Ramos (cell line): Measurements from ENCODE around the gene UBE2G1.
"Not testable (repeated sequence)": the region's sequence is repeated elsewhere in the genome, so short reads cannot be mapped to it uniquely, and the experiment has no call there.

Source experiments
- in situ Hi-C: fragments of 300-500 bp; cut with MboI; formaldehyde crosslinking; loops from one replicate; pipeline ENCODE4 v1.14.3; 2022; ENCODE audit warnings: low sequenced_read_pairs; ENCODE audit not compliant: unreplicated experiment

The UBE2G1 gene

DNA sequence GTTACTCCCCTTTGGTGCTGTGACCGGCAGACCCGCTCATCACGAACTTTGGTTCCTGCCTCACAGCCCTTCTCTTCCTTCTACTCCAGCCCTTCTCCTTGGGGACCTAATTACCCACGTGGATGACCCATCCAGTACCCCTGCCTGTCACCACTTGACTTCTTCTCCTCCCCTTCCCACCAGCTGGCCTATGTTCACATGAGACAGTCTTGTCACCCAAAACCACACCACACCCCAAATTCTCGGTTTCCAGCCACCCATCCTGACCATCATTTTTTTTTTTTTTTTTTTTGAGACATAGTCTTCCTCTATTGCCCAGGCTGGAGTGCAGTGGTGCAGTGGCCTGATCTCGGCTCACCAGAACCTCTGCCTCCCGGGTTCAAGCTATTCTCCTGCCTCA, 10.8 kb upstream of the UBE2G1 start:
- in situ Hi-C loops: loop anchor here (25.0 kb wide), 2 partner anchors 415 to 665 kb away; partner anchors contain the start of genes ATP2A3 and HASPIN

DNA sequence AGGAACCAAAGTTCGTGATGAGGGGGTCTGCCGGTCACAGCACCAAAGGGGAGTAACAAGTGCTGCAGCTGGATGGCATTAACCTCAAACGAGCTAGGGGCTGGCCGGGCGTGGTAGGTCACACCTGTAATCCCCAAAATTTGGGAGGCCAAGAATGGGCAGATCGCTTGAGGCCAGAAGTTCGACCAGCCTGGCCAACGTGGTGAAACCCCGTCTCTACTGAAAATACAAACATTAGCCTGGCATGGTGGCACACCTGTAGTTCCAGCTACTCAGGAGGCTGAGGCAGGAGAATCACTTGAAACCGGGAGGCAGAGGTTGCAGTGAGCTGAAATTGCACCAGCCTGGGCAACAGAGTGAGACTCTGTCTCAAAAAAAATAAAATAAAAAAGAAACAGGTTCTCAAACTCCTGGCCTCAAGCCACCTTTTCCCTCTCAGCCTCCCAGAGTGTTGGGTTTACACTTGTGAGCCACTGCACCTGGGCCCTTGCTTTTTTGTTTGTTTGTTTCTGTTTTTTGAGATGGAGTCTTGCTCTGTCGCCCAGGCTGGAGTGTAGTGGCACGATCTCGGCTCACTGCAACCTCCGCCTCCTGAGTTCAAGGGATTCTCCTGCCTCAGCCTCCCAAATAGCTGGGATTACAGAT, 9.4 kb upstream of the UBE2G1 start:
- in situ Hi-C loops: loop anchor here (25.0 kb wide), 2 partner anchors 414 to 664 kb away; partner anchors contain the start of genes ATP2A3 and HASPIN

DNA sequence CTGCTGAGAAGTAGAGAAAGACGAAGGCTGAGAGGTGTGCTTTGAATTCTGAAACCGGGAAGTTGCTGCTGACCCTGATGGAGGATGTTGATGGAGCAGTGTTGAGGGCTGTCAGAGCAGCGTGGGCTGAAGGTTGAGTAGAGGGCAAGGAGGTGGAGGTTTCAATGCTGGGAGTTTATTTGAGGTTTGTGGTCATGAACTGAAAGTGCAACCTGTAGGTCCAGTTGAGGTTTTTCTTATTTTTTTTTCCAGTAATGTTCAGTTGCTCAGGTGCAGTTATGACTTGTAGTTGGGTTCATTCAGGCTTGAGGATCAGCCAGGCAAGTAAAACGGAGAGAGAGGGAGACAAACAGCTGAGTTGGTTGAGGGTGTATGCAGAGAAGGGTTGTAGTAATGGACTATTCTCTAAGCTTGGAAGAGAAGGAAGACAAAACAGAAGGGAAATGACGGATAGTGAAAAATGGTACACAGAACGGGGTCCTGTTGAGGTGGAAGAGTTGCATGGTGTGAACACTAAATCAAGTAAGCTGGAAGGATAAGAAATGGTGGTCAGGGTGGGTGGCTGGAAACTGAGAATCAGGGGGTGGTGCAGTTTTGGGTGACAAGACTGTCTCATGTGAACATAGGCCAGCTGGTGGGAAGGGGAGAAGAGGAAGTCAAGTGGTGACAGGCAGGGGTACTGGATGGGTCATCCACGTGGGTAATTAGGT, 8.7 kb upstream of the UBE2G1 start:
- in situ Hi-C loops: loop anchor here (25.0 kb wide), 2 partner anchors 413 to 663 kb away; partner anchors contain the start of genes ATP2A3 and HASPIN

DNA sequence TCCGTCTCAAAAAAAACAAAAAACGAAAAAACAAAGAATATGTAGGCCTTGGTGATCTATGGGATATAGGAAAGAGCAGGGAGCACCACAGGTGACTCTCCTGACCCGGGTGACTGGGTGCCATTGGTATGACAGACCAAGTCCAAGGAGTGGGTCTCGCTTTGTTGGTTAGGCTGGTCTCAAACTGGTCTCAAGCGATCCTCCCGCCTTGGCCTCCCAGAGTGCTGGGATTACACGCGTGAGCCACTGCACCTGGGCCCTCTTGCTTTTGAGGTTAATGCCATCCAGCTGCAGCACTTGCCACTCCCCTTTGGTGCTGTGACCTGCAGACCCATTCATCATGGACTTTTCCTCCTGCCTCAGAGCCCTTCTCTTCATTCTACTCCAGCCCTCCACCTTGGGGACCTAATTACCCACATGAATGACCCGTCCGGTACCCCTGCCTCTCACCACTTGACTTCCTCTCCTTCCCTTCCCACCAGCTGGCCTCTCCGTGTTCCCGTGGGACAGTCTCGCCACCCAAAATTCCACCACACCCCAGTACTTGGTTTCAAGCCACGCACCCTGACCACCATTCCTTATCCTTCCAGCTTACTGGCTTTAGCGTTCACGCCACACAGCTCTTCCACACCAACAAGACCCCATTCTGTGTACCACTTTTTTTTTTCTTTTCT, 3.2 kb upstream of the UBE2G1 start:
- in situ Hi-C loops: no loop called here

DNA sequence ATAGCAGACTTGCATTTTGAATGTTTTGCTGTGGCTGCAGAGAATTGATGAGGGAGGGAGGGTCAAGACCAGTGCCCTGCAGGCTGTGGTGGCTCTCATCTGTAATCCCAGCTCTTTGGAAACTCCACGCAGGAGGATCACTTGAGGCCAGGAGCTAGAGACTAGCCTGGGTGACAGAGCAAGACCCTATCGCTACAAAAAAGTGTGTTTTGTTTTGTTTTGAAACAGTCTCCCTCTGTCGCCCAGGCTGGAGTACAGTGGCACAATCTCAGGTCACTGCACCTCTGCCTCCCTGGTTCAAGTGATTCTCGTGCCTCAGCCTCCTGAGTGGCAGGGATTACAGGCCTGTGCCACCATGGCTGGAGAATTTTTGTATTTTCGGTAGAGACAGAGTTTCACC, 1.9 kb upstream of the UBE2G1 start:
- in situ Hi-C loops: no loop called here

DNA sequence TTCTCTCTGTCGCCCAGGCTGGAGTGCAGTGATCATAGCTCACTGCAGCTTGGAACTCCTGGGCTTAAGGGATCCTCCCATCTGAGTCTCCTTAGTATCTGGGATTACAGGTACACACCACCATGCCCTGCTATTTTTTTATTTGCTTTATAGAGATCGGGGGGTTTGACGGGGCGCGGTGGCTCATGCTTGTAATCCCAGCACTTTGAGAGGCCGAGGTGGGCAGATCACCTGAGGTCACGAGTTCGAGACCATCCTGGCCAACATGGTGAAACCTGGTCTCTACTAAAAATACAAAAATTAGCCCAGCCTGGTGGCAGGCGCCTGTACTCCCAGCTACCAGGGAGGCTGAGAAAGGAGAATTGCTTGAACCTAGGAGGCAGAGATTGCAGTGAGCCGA, 702 bp upstream of the UBE2G1 start:
- in situ Hi-C loops: not testable (repeated sequence)

DNA sequence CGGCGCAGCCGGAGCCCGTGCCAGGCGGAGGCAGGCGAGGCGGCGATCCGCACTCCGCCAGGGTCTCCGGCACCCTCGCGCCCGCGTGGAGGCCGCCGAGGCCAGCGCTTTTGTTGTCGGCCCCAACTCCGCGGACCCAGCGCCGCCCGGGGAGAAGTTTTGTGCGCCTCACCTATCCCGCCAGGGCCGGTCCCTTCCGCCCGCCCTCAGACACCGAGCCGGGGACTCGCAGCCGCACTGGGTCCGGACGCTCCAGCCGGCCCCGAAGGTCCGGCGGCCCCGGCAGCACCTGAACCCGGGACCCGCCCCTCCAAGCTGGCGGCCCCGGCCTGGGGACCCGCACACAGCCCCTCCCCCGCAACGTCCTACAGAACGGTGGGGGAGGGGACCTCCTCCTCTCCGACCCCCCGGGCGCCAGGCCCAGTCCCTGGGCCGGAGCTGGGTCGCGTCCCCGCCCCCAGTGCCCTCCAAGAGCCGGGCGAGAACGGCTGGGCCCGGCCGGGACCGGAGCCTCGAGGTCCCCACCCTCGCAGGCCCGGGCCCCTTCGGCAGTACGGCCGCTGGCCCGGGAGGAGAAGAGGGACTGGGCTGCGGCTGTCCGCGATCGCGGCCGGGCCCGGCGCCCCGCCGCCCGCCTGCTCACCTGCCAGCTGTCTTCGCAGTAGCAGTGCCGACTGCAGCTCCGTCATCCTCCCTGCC, 698 bp downstream of the UBE2G1 start:
- in situ Hi-C loops: no loop called here

DNA sequence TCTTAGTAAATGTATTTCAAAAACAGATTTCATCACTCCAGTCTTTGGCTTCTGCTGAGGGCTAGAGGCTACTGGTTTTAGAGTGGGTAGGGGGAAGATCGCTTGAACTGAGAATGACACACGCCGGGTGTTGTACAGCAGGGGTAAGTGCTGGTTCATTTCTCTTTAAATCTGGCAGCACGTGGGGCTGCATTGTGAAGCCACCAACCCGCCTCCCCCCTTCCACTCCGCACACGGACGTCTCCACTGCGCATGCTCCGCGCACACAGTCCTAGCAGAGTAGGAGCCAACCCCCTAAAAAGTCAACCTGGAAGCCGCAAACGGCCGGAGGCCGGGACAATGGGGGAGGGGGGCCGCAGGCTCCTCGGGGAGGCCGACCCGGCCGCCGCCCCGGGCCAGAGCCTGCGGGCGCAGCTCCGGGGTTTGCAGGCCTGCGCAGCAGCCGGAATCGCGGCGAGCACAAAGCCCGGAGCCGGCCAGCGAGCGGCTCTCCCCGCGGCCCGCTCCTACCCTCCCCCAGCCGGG, 1.3 kb downstream of the UBE2G1 start:
- in situ Hi-C loops: no loop called here

DNA sequence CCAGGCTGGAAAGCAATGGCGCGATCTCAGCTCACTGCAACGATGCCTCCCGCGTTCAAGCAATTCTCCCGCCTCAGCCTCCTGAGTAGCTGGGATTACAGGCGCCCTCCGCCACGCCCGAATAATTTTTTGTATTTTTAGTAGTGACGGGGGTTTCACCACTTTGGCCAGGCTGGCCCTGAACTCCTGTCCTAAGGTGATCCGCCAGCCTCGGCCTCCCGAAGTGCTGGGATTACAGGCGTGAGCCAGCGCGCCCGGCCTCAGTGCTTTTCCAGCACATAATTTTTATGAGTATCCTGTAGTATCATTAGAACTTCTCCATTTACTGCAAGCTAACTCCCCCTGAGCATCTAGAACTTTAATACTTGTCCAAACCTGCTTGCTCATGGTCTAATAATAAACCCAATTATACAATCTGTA, 1.8 kb downstream of the UBE2G1 start:
- in situ Hi-C loops: no loop called here

DNA sequence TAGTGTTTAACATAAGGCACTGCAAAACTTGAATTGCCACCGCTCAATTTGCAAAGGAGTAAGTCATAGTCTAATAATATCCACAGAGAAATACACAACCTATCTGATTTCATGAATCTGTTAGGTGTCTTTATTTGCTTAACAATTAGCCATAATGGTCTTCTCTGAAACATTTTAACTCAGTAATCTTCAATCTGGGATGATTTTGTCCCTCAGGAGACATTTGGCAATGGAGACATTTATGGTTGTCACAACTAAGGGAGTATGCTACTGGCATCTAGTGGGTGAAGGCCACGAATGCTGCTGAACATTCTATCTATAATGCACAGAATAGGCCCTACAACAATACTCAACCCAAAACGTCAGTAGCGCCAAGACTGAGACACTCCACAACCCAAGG, 4.3 kb downstream of the UBE2G1 start:
- in situ Hi-C loops: no loop called here

DNA sequence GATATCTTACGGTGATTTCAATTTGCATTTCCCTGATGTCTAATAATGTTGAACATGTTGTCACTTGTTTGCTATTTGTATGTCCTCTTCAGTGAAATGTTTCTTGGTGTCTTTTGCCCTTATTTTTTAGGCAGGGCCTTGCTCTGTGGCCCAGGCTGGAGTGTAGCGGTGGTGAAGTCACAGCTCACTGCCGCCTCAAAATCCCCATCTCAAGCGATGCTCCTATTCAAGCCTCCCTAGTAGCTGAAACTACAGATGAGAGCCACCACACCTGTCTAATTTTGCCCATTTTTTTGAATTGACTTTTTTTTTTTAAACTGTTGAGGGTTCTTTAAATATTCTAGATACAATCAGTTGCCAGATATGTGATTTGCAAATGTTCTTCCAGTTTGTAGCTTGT, 8.3 kb downstream of the UBE2G1 start:
- in situ Hi-C loops: no loop called here

DNA sequence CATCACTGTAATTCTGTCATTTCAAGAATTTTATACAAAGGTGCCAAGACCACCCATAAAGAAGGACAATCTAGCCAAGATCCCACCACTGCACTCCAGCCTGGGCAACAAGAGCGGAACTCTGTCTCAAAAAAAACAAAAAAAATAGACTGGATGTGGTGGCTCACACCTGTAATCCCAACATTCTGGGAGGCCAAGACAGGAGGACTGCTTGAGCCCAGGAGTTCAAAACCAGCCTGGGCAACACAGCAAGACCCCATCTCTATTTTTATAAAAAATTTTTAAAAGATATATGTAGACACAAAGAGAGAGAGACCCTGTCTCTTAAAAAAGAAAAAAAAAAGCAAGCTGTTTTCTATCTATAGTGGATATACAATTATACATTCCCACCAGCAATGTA, 8.8 kb downstream of the UBE2G1 start:
- in situ Hi-C loops: no loop called here

DNA sequence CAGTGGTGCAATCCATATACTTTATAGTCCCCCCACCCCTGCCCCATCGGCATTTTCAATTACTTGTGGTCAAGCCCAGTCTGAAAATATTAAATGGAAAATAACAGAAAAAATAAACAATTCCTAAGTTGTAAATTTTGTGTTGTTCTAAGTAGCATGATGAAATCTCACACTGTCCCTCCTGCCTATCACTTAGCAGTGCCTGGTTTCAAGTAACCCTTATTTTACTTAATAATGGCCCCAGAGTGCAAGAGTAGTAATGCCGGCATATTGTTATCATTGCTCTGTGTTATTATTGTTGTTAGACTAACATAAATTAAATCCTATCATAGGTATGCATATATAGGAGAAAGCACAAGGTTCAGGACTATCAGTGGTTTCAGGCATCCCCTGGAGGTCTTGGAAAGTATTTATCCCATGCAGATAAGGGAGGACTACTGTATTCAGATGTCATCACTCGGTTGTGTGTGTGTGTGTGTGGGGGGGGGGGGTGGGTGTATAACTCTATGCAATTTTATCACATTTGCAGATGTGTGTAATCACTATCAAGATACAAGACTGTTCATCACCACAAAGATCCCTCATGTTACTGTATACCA, 9.3 kb downstream of the UBE2G1 start:
- in situ Hi-C loops: no loop called here

DNA sequence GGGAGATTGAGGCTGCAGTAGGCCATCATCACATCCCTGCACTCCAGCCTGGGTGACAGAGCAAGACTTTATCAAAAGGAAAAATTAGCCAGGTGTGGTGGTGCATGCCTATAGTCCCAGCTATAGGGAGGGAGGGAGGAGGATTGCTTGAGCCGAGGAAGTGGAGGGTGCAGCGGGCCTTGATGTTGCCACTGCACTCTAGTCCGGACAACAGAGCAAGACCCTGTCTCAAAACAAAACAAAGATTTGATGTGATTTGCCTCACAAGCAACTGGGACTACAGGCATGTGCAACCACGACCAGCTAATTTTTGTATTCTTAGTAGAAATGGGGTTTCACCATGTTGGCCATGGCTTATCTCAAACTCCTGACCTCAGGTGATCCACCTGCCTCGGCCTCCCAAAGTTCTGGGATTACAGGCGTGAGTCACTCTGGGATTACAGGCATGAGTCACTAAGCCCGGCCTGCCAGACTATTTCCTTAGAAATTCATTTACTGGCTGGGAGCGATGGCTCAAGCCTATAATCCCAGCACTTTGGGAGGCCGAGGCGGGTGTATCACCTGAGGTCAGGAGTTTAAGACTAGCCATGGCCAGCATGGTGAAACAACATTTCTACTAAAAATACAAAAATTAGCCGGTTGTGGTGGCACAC, 11.5 kb downstream of the UBE2G1 start:
- in situ Hi-C loops: no loop called here

DNA sequence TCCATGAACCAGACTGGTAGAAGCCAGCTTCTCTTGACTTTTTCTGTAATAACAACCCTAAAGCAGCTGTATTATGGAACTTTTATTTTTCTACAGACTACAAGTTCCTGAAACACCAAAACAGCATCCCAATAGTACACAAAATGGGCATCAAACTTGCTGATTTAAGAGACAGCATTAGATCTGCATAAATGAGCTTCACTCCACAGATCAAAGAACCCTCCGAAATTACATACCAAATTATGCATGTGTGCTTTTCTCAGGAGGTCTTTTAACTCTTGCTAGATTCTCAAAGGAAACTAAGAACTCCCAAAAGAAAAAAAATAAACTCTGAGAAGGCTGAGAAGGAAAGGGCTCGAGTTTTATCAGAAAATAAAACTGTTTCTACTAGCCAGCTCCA, 12.3 kb downstream of the UBE2G1 start:
- in situ Hi-C loops: no loop called here

DNA sequence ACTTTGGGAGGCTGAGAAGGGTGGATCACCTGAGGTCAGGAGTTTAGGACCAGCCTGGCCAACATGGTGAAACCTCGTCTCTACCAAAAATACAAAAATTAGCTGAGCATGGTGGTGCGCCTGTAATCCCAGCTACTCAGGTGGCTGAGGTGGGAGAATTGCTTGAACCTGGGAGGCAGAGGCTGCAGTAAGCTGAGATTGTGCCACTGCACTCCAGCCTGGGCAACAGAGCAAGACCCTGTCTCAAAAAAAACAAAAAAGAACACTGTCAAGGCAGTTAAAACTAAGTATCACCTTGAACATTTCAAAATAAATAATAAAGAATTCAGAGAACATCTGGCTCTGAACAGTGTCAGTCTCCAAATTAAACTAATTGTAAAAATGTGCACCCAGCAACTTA, 16.3 kb downstream of the UBE2G1 start:
- in situ Hi-C loops: not testable (repeated sequence)

DNA sequence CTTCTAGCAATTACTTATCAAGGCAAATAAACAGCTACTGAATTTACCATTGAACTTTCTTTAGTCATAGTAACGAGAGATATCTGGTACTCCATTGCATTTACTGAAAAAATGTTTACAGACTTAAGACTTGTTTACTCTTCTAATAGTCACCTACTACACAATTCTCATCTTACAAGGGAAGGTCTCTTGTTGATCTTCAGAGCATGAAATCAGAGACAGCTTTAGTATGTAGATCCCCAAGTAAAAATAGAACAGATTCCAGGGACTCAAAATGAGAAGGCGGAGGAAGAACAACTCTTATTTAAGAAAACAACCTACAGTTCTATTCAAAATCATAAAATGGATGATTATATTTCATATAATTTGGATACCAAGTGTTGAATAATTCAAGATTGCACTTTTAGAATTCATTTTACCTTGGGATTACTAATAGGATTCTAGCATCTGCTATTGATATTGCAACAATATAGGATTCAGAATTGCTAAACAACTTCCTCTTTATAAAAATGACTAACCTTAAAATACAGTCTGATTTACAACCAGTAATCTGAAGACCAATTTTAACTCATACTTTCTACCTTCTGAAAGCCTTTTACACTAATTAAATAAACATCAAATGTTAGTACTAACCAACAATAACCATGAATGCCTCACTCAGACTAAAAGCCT, 20.8 kb downstream of the UBE2G1 start:
- in situ Hi-C loops: no loop called here

DNA sequence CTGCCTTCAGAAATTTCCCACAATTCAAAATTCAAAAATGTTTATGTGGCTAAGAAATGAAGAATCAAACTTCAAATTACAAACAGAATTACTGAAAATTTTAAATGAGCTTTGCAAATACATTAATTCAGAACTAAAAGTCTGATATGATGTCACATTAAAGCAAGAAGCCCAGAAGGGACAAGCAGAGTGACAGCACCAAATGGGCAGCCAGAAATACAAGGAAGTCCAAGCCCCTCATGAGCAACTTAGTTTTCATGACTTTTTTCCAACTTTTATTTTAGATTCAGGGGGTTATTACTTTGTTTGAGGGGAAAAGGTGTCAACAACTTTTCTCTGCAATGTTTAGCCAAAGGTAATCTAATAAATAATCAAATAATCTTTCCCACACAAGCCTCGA, 21.5 kb downstream of the UBE2G1 start:
- in situ Hi-C loops: no loop called here

DNA sequence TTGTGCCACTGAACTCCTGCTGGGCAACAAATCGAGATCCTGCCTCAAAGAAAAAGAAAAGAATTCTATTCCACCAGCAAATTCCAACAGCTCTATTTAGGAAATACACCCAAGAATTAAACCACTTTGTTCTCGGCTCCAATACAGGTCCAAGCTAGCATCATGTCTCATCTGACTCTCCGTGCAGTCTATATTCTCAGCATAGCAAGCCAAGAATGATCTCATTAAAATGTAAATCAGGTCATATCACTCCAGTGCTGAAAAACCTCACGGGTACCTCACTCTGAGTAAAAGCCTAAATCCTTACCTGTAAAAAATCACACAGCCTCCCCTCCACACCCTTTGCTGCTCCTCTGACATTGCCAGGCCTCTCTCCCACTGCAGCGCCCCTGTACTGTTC, 23.9 kb downstream of the UBE2G1 start:
- in situ Hi-C loops: no loop called here
